CD4-positive, alpha-beta memory T cell (primary cell): ENCODE results near the gene RTN3. TPM values are rescaled to one million over a fixed set of nuclear protein-coding genes. Genes with fewer than 3 reads are reported as not detected.
A peak's percentile ranks its signal among the peaks of the same experiment; 100 is the strongest.

Experiments
- CTCF ChIA-PET: fragments of 350-600 bp; sonication (Branson Sonifier 250); formaldehyde crosslinking; loops from one replicate; lab custom pipeline; 2021; ENCODE audit warnings: inconsistent platforms; ENCODE audit not compliant: partially characterized antibody; lab: Charles Lee
- POLR2A ChIA-PET: fragments of 350-600 bp; sonication (Branson Sonifier 250); formaldehyde crosslinking; loops from one replicate; lab custom pipeline; 2021; ENCODE audit not compliant: partially characterized antibody; lab: Charles Lee
- DNase-seq, 5 donors: peaks; one replicate each; pipeline versions ENCODE4 v3.0.0 to v3.0.0-alpha.2; 2020 to 2022; ENCODE audit warnings: mixed read lengths in 1 of 5
- H3K27ac ChIP-seq: one replicate; pipeline ENCODE4 v1.7.0; 2013; ENCODE audit warnings: low read depth, low read length
- H3K27me3 ChIP-seq: 2 replicates; pipeline ENCODE4 v1.7.0; 2013; ENCODE audit warnings: mild to moderate bottlenecking, low read length, moderate library complexity; ENCODE audit not compliant: insufficient read depth
- H3K36me3 ChIP-seq: 2 replicates; pipeline ENCODE4 v1.7.0; 2013; ENCODE audit warnings: mild to moderate bottlenecking, low read length, moderate library complexity; ENCODE audit not compliant: insufficient read depth
- H3K4me1 ChIP-seq: 2 replicates; pipeline ENCODE4 v1.7.0; 2013; ENCODE audit warnings: mild to moderate bottlenecking, low read length, moderate library complexity; ENCODE audit not compliant: insufficient read depth
- H3K4me3 ChIP-seq, 2 donors: one replicate each; pipeline ENCODE4 v1.7.0; 2013; ENCODE audit warnings: low read length in 2 of 2, mild to moderate bottlenecking in 1 of 2
- H3K9me3 ChIP-seq, 2 donors: one replicate each; pipeline ENCODE4 v1.7.0; 2013; ENCODE audit warnings: low read length in 2 of 2, control low read depth in 1 of 2; ENCODE audit not compliant: control insufficient read depth in 1 of 2
- H3K27ac Mint-ChIP-seq, 7 donors: one replicate each; pipeline ENCODE4 v1.8.0; 2020 to 2021; ENCODE audit warnings: mixed read lengths in 7 of 7, mild to moderate bottlenecking in 6 of 7, inconsistent platforms in 3 of 7, moderate library complexity in 3 of 7
- H3K27me3 Mint-ChIP-seq, 2 donors: one replicate each; pipeline ENCODE4 v1.8.0; 2020 to 2021; ENCODE audit warnings: mixed read lengths in 2 of 2
- H3K36me3 Mint-ChIP-seq, 2 donors: one replicate each; pipeline ENCODE4 v1.8.0; 2020 to 2021; ENCODE audit warnings: mixed read lengths in 2 of 2, inconsistent platforms in 1 of 2, mild to moderate bottlenecking in 1 of 2
- H3K4me1 Mint-ChIP-seq, 4 donors: one replicate each; pipeline ENCODE4 v1.8.0; 2020 to 2021; ENCODE audit warnings: mixed read lengths in 4 of 4, mild to moderate bottlenecking in 1 of 4
- H3K4me3 Mint-ChIP-seq, 8 donors: one replicate each; pipeline ENCODE4 v1.8.0; 2020 to 2021; ENCODE audit warnings: mixed read lengths in 8 of 8, mild to moderate bottlenecking in 7 of 8, moderate library complexity in 6 of 8, inconsistent platforms in 3 of 8
- H3K9me3 Mint-ChIP-seq, 8 donors: one replicate each; pipeline ENCODE4 v1.8.0; 2020 to 2021; ENCODE audit warnings: mixed read lengths in 8 of 8, mild to moderate bottlenecking in 5 of 8, inconsistent platforms in 3 of 8, moderate library complexity in 1 of 8
- intact Hi-C: fragments of 100-400 bp; cut with micrococcal nuclease; formaldehyde crosslinking; loops from one replicate; pipeline ENCODE4 v1.15.1; 2023
- polyA plus RNA-seq, 2 donors: library from polyadenylated mRNA; unstranded; fragments of 300-500 nt; fragmentation: Illumina TruSeq; gene quantifications; one replicate each; pipeline ENCODE4 v1.2.3, GENCODE V29; 2021
- total RNA-seq, 2 experiments: library from RNA; stranded (reverse); gene quantifications; one replicate each; pipeline ENCODE4 v1.2.3, GENCODE V29; 2021

The RTN3 gene
- total and polyA plus RNA-seq, 4 experiments from 2014 or later: 41.7 to 72.9 (median 42.8) TPM

DNA sequence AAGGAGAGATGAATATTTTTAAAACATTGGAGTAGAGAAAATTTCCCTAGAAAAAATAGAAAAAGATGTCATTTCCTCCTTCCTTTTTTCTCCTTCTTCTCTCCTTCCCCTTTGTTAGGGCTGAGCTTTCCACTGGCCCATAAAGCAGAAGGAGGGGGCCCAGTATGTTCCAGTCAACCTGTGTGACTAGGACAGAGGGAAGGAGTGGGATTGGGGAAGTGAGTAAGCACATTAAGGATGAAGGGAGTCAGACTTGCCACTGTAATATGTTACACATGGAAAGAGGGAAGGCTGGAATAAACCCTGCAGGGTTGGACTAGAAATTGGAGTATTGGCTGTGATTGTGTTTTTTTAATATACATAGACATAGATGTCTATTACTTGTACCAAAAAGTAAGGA lies 111.9 kb downstream of the RTN3 start:
- ChIA-PET CTCF (no interaction called here), POLR2A (no interaction called here)
- Histone ChIP-seq H3K27me3 (no peaks in the 10 kb centered on the region), H3K4me3 (no peak overlapping the region), H3K36me3 (no peaks in the 10 kb centered on the region), H3K9me3 (peaks cover 0 to 10% of the 10 kb centered on the region in 2 donors), H3K27ac (no peak overlapping the region), H3K4me1 (no peaks in the 10 kb centered on the region)
- no peak for DNase-seq
- Mint-ChIP-seq H3K4me3 (no peak overlapping the region), H3K27me3 (peaks cover 7 to 8% of the 10 kb centered on the region in 2 donors), H3K4me1 (peaks cover 0 to 6% (median 0%) of the 10 kb centered on the region in 4 donors), H3K9me3 (peaks cover 0 to 23% (median 15%) of the 10 kb centered on the region in 8 donors), H3K27ac (no peak overlapping the region), H3K36me3 (no peaks in the 10 kb centered on the region)
- intact Hi-C loops: no loop called here

DNA sequence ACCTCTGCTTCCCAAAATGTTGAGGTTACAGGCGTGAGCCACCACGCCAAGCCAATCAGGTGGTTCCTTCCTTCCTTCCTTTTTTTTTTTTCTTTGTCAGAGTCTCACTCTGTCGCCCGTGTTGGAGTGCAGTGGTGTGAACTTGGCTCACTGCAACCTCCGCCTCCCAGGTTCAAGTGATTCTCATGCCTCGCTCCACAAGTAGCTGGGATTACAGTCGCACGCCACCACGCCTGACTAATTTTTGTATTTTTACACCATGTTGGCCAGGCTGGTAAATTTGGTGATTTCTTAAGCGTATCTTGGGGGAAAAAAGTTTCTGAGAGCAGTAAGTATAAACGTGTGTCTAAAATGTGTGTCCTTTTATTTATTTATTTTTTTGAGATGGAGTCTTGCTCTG lies 113.8 kb downstream of the RTN3 start:
- no peak overlapping the region for H3K27ac Mint-ChIP-seq
- no peak overlapping the region for H3K27ac ChIP-seq
- H3K36me3 ChIP-seq: no peaks in the 10 kb centered on the region
- H3K4me1 Mint-ChIP-seq: peaks cover 0 to 6% (median 0%) of the 10 kb centered on the region in 4 donors
- peaks cover 0 to 10% of the 10 kb centered on the region in 2 donors for H3K9me3 ChIP-seq
- H3K27me3 Mint-ChIP-seq: peaks cover 8 to 10% of the 10 kb centered on the region in 2 donors
- intact Hi-C loops: no loop called here
- no peak overlapping the region for H3K4me3 Mint-ChIP-seq
- H3K9me3 Mint-ChIP-seq: peaks cover 0 to 22% (median 15%) of the 10 kb centered on the region in 8 donors
- POLR2A ChIA-PET: interaction anchor here (0.6 kb wide), 1 partner anchor 130 kb away, joined by 3 read pairs; no protein-coding TSS in a partner anchor
- no peak for DNase-seq
- no peaks in the 10 kb centered on the region for H3K27me3 ChIP-seq
- no peak overlapping the region for H3K4me3 ChIP-seq
- no peaks in the 10 kb centered on the region for H3K36me3 Mint-ChIP-seq
- H3K4me1 ChIP-seq: no peaks in the 10 kb centered on the region
- CTCF ChIA-PET: no interaction called here

DNA sequence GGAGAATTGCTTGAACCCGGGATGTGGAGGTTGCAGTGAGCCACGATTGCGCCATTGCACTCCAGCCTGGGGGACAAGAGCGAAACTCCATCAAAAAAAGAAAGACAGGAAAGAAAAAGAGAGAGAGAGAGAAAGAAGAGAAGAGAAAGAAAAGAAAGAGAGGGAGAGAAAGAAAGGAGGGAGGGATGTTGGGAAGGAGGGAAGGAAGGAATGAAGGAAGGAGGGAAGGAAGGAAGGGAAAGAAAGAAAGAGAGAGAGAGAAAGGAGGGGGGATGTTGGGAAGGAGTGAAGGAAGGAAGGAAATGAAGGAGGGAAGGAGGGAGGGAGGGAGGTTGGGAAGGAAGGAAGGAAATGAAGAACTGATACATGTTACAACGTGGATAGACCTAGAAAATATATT lies 119.6 kb downstream of the RTN3 start:
- Mint-ChIP-seq H3K36me3 (no peaks in the 10 kb centered on the region), H3K4me1 (no peaks in the 10 kb centered on the region), H3K27me3 (peaks cover 6 to 12% of the 10 kb centered on the region in 2 donors), H3K4me3 (no peak overlapping the region), H3K27ac (no peak overlapping the region), H3K9me3 (peaks cover 0 to 2% (median 0%) of the 10 kb centered on the region in 8 donors)
- DNase-seq: no peak
- POLR2A ChIA-PET: no interaction called here
- Histone ChIP-seq H3K4me3 (no peak overlapping the region), H3K36me3 (no peaks in the 10 kb centered on the region), H3K9me3 (no peaks in the 10 kb centered on the region), H3K27me3 (no peaks in the 10 kb centered on the region), H3K4me1 (no peaks in the 10 kb centered on the region), H3K27ac (no peak overlapping the region)
- CTCF ChIA-PET: no interaction called here
- intact Hi-C loops: no loop called here

DNA sequence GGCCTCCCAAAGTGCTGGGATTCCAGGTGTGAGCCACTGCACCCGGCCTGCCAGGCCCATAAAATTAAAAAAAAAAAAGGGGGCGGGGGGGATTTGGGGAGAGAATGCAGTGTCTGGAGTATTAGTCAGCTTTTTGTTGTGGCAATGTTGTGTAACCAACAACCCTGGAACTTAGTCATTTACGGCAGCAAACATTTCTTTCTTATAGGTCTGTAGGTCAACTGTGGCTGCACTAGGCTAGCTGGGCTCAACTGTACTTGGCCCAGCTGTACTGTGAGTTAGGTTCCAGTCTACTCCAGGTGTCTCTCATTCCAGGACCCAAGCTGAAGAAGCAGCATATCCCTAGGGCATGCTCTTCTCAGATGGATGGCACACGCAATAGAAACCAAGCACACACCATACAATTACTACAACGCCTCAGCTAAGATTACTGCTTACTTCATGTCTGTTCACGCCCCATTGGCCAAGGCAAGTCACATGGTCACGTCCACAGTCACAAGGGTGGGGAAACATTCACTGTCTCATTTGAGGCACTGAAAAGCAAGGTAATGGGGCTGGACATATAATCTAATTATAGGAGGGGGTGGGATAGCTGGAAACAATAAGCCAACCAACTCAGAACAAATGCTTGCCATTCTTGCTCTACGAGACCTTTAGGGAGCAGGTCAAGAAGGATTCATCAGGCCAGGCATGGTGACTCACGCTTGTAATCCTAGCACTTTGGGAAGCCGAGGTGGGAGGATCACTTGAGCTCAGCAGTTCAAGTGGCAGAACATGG lies 121.5 kb downstream of the RTN3 start:
- intact Hi-C loops: no loop called here
- peaks cover 0 to 5% of the 10 kb centered on the region in 2 donors for H3K27me3 Mint-ChIP-seq
- no peaks in the 10 kb centered on the region for H3K4me1 ChIP-seq
- POLR2A ChIA-PET: no interaction called here
- no peak overlapping the region for H3K27ac ChIP-seq
- H3K4me1 Mint-ChIP-seq: no peaks in the 10 kb centered on the region
- H3K27me3 ChIP-seq: no peaks in the 10 kb centered on the region
- H3K4me3 ChIP-seq: no peak overlapping the region
- H3K9me3 ChIP-seq: no peaks in the 10 kb centered on the region
- DNase-seq: no peak
- no peak overlapping the region for H3K4me3 Mint-ChIP-seq
- no peak overlapping the region for H3K27ac Mint-ChIP-seq
- H3K36me3 Mint-ChIP-seq: no peaks in the 10 kb centered on the region
- H3K9me3 Mint-ChIP-seq: peaks cover 0 to 2% (median 0%) of the 10 kb centered on the region in 8 donors
- H3K36me3 ChIP-seq: no peaks in the 10 kb centered on the region
- CTCF ChIA-PET: no interaction called here

DNA sequence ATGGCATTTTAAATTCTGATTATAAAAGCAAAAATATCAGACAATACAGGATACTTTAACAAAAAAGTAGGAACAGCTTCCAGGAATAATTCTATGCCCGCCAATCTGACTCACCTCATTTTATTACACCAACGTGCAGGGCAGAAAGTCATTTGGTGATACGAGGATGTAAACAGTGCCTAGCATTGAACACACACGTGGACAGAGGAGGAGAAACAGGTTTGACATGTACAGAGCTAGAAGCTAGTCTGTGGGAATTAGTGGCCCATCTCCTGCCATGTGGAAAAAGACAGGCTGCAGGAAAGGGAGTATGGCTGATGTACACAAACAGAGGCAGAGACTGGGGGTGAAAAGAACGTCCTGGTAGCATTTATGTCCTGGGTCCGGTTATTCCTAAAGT lies 123.0 kb downstream of the RTN3 start:
- POLR2A ChIA-PET: no interaction called here
- Mint-ChIP-seq H3K27me3 (peaks cover 0 to 2% of the 10 kb centered on the region in 2 donors), H3K9me3 (peaks cover 0 to 2% (median 0%) of the 10 kb centered on the region in 8 donors), H3K4me3 (no peak overlapping the region), H3K4me1 (no peaks in the 10 kb centered on the region), H3K27ac (no peak overlapping the region), H3K36me3 (no peaks in the 10 kb centered on the region)
- no peaks in the 10 kb centered on the region for H3K36me3 ChIP-seq
- DNase-seq: no peak
- H3K9me3 ChIP-seq: no peaks in the 10 kb centered on the region
- intact Hi-C loops: no loop called here
- CTCF ChIA-PET: no interaction called here
- no peak overlapping the region for H3K27ac ChIP-seq
- H3K4me3 ChIP-seq: no peak overlapping the region
- H3K27me3 ChIP-seq: no peaks in the 10 kb centered on the region
- no peaks in the 10 kb centered on the region for H3K4me1 ChIP-seq

DNA sequence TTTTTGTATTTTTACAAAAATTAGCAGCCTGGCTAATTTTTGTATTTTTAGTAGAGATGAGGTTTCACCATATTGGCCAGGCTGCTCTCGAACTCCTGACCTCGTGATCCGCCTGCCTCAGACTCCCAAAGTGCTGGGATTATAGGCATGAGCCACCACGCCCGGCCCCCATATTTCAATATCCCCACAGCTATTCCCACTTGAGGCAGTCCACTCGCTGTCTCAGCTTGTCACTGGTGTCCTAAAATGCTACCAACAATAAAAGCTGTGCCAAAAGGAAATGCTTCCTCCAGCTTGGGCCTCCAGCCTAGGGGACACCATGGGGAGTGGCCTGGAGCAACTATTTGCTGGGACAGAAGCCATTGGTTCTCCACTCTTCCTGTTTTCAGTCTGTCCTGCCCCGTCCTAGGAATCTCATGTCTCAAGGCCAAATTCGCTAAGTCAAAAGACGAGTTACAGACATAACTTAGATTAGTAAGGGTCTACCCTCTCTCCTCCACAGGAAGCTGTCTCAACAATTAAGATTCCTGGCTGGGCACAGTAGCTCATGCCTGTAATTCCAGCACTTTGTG lies 124.6 kb downstream of the RTN3 start:
- no peaks in the 10 kb centered on the region for H3K36me3 ChIP-seq
- CTCF ChIA-PET: no interaction called here
- no peaks in the 10 kb centered on the region for H3K9me3 Mint-ChIP-seq
- H3K27ac ChIP-seq: no peak overlapping the region
- intact Hi-C loops: no loop called here
- peak overlapping the region in 1 of 7 donors; percentile 55 for H3K27ac Mint-ChIP-seq
- H3K4me3 ChIP-seq: no peak overlapping the region
- no peaks in the 10 kb centered on the region for H3K36me3 Mint-ChIP-seq
- no peaks in the 10 kb centered on the region for H3K27me3 ChIP-seq
- H3K27me3 Mint-ChIP-seq: no peaks in the 10 kb centered on the region
- no peak overlapping the region for H3K4me3 Mint-ChIP-seq
- no peaks in the 10 kb centered on the region for H3K4me1 ChIP-seq
- POLR2A ChIA-PET: no interaction called here
- no peaks in the 10 kb centered on the region for H3K4me1 Mint-ChIP-seq
- no peaks in the 10 kb centered on the region for H3K9me3 ChIP-seq
- DNase-seq: no peak
